Umbilical cord (tissue), 2 donors: ENCODE measurements around the gene FAM114A2. TPM values are rescaled to one million over a fixed set of nuclear protein-coding genes. Genes with fewer than 3 reads are reported as not detected.
"Not testable (repeated sequence)": the region's sequence is repeated elsewhere in the genome, so short reads cannot be mapped to it uniquely, and the experiment has no call there.

Source experiments
- DNase-seq: peaks from one replicate; pipeline ENCODE4 v3.0.0-alpha.2; 2015; ENCODE audit warnings: low spot score
- total RNA-seq: library from RNA; depleted of rRNA; stranded (reverse); fragments of >200 nt; gene quantifications from one replicate; pipeline ENCODE4 v1.2.3, GENCODE V29; 2014; ENCODE audit warnings: low replicate concordance; ENCODE audit not compliant: insufficient read depth

FAM114A2 gene
- total RNA-seq, 1 donor from 2014 or later = 20.5 TPM

- DNase-seq = no peak
Measured at GRCh38 chr5:154049636-154050035, 10.9 kb upstream of the FAM114A2 start.

GRCh38 chr5:154047324-154047723, 8.6 kb upstream of the FAM114A2 start:
- no peak for DNase-seq

- DNase-seq = no peak
Measured at GRCh38 chr5:154046486-154046885, 7.8 kb upstream of the FAM114A2 start.

- no peak for DNase-seq
Measured at GRCh38 chr5:154044581-154044980, 5.9 kb upstream of the FAM114A2 start.

GRCh38 chr5:154044099-154044498, 5.4 kb upstream of the FAM114A2 start:
- no peak for DNase-seq

- DNase-seq = peak; percentile 4
Measured at GRCh38 chr5:154042766-154043165, 4.1 kb upstream of the FAM114A2 start.

GRCh38 chr5:154039458-154039829, 734 bp upstream of the FAM114A2 start:
- DNase-seq = no peak

GRCh38 chr5:154038261-154038706, 426 bp downstream of the FAM114A2 start:
- DNase-seq = peak; percentile 29

- DNase-seq = no peak
Measured at GRCh38 chr5:154034944-154035343, 3.8 kb downstream of the FAM114A2 start.

GRCh38 chr5:154031937-154032489, 6.7 kb downstream of the FAM114A2 start:
- DNase-seq = no peak

- no peak for DNase-seq
Measured at GRCh38 chr5:154025951-154026350, 12.8 kb downstream of the FAM114A2 start.

- DNase-seq = not testable (repeated sequence)
Measured at GRCh38 chr5:154018919-154019318, 19.8 kb downstream of the FAM114A2 start.

GRCh38 chr5:154015071-154015693, 23.5 kb downstream of the FAM114A2 start:
- DNase-seq = no peak

- DNase-seq = no peak
Measured at GRCh38 chr5:154010660-154011059, 28.1 kb downstream of the FAM114A2 start.

GRCh38 chr5:154005648-154006047, 33.1 kb downstream of the FAM114A2 start:
- no peak for DNase-seq

- DNase-seq = no peak
Measured at GRCh38 chr5:154002511-154003020, 36.1 kb downstream of the FAM114A2 start.

- DNase-seq = peak; percentile 14
Measured at GRCh38 chr5:154002093-154002492, 36.6 kb downstream of the FAM114A2 start.

GRCh38 chr5:154000703-154001102, 38.0 kb downstream of the FAM114A2 start:
- no peak for DNase-seq

- no peak for DNase-seq
Measured at GRCh38 chr5:153999995-154000394, 38.7 kb downstream of the FAM114A2 start.

GRCh38 chr5:153998768-153999167, 39.9 kb downstream of the FAM114A2 start:
- no peak for DNase-seq

- DNase-seq = no peak
Measured at GRCh38 chr5:153998010-153998409, 40.7 kb downstream of the FAM114A2 start.

- no peak for DNase-seq
Measured at GRCh38 chr5:153991168-153991567, 47.5 kb downstream of the FAM114A2 start.

- DNase-seq = no peak
Measured at GRCh38 chr5:153988510-153988909, 50.2 kb downstream of the FAM114A2 start.
